Stimulated activated CD8-positive, alpha-beta memory T cell treated with anti-CD3 and anti-CD28 coated beads, Interleukin-7, amount 100 ng/mL, for 1 hour (primary cell): Measurements from ENCODE around the gene PLCB4.

Experiments
- DNase-seq, 2 donors: peaks; one replicate each; pipeline ENCODE4 v3.0.0-alpha.2; 2020; ENCODE audit warnings: low read depth in 2 of 2

PLCB4 gene

DNA sequence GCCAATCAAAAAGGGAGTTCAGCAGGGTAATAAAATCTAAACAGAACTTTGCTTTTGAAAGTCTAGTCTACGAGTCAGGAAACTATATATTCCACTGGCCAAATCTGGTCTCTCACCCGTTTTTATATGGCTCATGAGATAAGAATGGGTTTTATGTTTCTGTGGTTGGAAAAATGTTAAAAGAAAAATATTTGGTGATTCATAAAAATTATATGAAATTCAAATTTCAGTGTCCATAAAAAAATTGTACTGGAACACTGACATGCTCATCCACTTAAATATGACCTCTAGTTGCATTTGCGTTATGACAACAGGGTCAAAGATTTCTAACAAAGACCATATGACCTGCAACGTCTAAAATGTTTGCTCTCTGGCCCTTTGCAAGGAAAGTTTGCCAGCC, 423.2 kb downstream of the PLCB4 start:
- DNase-seq, result no peak

DNA sequence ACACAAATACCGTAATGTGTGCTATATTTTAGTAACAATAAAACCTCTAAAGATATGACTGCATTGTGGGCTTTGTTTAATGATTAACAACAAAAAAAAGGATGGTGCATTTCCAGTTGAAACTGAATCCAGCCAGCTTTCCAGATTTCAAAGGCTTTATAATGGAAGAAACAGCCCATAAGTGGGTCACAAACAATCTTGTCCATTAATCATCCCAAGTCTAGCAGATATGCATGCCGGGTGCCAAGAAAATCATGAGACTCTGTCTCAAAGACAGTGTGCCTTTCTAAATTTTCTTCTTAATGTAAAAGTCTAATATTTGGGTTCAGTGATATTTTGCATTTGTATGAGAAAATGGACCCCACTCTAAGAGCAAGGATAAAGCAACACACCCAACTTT, 424.9 kb downstream of the PLCB4 start:
- DNase-seq, result no peak

DNA sequence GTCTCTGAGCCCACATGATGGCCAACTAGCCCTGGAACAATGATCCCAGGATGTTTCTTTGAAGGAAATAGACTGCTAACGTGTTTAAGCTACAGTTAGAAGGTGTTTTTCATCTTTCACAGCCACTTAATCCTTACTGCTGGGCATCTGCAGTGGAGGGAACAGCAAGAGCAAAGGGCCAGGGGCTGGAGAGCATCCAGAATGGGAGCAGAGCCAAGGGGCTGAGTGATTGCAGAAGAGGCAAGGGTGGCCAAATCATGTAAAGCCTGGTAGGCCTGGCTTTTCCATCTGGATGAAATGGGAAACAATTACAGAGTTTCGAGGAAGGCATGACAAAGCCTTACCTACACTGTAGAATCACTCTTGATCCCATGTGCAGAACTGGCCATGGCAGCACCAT, 426.8 kb downstream of the PLCB4 start:
- DNase-seq, result no peak

DNA sequence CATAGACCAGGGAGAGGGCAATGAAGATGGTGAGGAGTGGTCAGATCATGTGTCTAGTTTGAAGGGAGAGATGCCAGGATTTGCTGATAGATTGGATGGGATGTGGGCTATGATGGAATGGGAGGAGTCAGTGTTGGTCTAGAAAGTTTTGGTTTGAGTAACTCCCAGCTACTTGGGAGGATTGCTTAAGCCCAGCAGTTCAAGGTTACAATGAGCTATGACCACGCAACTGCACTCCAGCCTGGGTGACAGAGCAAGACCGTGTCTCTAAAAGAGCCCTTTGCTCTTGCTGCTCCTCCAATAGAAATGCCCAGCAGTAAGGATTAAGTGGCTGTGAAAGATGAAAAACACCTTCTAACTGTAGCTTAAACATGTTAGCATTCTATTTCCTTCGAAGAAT, 427.3 kb downstream of the PLCB4 start:
- DNase-seq, result no peak

DNA sequence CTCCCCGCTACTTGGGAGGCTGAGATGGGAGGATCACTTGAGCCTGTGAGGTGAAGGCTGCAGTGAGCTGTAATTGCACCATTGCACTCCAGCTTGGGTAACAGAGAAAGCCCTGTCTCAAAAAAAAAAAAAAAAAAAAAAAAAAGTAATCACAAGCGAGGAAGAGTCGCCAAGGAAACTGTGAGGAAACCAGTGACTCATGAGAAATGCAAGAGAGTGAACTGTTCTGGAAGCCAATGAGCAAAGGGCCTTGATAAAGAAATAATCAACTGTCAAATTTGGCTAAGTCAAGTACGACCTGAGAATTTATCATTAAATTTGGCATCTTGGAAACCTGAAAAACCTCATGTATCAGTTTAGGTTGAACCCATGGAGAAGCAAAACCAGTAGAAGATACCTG, 429.4 kb downstream of the PLCB4 start:
- DNase-seq, result no peak

DNA sequence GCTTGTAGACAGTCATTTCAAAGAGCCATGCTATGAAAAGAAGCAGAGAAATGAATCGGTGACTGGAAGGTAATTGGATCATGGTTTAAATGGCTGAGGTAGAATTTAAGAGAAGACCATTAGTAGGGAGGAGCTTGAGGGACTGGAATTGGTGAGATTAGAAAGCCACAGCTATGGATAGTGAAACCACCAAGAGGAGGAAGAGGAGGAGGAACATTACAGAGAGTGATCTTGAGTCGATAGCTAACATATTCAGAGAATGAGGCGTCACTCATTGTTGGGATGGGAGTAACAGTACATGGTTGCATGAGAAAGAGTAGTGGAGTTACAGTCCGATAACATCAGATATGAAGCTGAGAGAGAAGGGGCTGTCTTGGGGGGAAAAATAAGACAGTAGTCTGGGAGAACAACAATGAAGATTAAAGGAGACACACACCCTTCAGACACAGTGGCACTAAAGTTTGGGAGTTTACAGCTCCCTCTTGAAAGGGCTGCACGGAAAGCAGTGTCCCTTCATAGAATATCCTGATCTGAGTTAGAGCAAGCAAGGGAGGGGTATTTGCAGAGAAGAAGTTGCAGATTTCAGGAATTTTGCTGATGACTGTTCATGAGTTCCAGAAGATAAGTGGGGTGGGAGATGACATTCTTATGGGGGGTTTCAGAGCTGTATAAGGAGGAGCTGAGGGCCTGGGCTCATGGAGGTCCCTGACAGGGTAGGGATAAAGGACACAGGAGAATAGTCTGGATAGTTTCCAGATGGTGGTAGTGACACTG, 430.4 kb downstream of the PLCB4 start:
- DNase-seq, result no peak

DNA sequence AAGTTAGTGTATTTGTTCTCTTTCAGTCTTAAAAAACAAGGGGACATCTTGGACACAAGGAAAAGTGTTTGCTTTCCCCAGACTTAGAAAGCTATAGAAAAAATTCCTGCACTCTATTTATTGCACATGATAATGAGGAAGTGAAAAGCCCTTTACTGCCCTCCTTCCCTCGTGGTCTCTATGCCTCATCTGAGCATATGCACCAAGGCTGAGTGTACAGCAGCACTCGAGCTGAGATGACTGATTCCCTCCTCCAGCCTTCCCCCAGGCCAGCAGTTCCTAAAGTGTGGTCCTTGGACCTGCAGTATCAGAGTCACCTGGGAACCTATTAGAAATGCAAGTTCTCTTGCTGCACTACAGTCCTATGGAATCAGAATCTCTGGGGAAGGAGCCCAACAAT, 431.2 kb downstream of the PLCB4 start:
- DNase-seq, result no peak

DNA sequence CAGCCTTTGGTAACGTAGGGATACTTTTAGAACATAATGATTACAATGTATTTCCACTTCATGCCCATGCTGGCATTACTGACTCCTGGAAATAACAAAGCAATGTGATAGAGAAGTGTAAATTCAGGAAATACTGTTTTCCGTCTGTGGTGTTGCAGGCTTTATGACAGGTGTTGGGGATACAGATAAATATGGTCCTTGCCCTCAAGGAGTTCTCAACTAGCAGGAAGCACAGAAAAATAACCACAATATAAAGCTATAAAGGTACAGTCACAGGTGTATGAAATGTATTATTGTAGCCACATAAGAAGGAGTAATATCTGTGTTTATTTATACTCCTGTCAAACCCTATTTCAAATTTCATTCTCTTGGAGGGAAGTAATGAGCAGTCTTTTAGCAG, 432.6 kb downstream of the PLCB4 start:
- no peak for DNase-seq

DNA sequence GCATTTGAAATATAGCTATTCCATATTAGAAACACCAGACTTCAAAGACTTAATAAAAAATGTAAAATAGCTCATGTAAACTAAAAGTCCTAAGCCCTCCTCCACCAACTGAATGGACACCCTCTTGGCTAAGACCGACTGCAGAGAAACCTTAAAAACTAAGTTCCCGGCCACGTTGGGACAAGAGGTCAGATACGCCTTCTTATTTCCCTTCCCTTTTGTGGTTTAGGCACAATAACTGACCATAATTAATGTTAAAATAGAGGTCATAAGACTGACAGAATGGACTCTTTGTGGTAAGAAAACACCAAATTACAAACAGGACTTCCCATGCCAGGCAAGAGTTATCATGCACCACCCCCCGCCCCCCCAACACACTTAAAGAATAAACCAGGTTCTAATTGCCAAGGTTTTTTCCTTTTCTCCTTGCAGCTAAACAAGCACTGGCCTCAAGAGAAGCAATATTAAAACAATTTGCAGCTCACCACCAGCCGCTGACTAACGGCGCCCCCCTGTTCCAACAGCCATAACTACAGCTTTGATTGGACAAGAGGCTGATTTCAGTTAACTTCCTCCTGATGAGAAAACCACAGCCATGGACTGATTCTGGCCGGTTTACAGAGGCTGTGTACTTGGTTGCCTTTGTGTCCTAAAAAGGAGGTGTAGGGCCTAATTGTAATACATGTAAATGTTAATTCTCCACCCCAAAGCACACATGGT, 434.8 kb downstream of the PLCB4 start:
- no peak for DNase-seq

DNA sequence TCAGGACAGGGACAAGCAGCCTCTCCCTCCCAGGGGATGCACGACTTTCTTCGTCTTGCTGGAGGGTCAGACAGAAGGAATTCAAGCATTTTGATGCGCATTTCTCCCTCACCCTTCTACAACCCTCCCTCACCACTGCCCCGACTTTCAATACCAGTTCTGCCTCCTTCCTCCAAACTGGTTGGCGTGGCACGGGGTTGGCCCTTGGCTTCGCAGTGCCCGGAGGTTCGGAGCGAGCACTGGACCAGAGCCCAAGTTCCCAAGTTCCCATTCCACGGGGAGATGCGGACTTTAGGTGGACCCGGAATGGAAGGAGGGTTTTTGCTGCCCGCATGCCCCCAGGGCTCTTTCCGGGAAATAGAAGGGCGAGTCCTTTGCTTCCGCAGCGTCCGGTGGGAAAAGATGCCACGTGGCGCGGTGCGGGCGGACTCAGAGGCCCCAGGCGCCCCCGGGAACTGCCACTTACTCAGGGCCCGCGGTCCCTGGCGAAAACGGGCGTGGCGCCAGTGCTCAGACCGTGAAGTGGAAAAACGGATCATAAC, 437.5 kb downstream of the PLCB4 start:
- DNase-seq, result no peak

DNA sequence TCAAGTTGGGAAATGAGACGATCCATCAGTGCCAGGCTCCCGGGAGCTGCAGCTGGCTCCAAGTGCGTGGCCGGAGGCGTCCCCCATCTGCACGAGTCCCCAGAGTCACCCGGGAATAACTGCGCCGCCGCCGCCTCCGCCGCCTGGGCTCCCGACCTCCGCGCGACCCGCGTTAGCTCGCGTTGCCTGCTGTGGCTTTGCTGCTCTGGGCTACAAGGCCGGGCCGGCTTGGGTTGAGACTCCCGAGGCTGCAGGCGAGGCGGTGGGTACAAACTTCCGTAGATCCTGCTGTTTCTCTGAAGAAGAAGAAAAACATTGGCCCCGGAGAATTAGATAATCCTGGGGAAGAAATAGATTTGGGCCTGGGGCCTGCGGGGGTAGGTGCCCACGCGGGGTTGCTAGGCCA, 438.1 kb downstream of the PLCB4 start:
- DNase-seq, result no peak

DNA sequence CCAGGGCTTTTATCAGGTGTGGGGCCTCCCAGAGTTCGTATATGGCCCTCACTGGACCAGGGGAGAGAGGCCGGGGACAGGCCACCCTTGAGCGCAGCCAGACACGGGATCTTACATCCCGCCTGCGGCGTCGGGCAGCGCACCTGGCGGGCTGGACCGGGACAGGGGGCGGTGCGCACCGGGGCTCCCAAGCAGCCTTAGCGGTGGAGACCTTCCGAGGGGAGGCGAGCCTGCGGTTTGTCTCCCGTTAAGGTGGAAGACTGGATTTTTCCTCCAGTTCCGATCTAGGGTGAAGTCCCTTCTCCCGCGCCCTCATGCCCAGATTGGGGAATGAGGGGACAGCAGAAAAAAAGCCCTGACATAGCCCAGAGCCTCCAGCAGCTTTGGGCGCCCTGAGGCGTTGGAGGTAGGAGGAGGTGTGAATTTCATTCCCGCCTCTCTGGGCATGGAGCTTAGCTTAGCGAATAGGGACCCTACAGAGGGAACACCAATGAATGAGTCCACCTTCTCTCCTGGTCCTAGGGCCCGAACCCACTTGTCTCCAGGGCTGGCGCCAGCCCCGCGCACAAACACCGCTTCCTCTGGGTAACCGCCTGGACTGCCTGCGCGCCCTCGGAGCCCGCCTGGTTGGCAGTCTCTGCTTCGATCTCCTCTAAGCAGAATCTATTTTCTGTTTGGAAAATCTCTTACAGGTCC, 438.8 kb downstream of the PLCB4 start:
- no peak for DNase-seq

DNA sequence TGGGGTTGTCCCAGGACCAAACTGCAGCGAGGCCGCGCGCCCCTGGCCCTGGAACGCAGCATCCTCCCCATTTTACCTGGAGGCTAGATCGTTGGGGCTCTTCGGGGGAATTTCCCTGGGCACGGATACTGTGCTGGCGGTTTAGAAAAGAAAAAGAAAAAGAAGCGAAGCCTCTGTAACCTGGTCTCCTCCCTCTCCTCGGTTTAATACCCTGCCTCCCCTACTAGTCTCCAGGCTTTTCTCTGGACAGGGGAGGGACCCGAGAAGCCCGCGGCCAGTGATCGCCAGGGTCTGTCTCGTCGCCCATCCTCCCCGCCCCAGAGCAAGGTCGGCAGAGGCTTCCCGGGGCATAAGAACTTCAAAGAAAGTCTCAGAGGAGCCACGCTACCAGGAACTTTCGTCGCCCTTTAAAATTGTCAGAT, 439.4 kb downstream of the PLCB4 start:
- DNase-seq, result no peak

DNA sequence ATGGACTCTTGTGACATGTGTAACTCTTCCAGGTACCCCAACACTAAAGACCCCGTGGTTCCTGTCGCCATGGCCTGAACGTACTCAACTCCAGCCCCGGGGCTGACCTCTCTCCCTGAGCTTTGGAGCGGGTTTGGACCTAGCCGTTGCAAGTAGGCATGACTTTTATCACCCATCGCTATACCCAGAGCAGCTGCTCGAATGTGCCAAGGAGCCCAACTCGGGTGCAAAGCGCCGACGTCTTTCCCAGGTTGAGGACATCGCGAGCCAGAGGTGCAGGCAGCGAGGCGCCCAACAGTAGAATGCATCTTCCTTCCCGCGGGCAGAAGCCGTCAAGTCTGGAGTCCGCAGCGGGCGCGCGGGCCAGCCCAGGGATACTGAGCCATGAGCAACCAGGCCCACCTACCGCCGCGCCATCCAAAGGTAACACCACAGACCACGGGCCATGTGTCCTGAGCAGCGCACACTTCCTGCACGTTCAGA, 439.9 kb downstream of the PLCB4 start:
- no peak for DNase-seq

DNA sequence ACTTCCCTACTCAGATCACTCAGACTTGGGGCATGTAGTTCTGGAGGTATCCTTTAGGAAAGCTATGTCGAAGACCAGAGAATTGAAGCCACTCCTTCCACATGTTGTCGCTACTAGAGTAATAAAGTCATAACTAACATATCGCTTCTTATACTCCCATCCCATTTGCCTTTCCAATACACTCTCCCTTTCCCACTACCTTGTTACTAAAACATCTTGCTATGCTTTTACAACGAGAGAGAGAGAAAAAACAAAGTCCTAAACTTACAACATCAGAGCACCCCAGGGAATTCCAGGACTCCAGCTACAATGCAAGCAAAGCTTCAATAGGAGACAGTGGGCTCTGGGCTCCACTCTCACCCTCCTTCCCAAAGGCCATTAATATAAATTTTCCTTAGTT, 440.4 kb downstream of the PLCB4 start:
- no peak for DNase-seq

DNA sequence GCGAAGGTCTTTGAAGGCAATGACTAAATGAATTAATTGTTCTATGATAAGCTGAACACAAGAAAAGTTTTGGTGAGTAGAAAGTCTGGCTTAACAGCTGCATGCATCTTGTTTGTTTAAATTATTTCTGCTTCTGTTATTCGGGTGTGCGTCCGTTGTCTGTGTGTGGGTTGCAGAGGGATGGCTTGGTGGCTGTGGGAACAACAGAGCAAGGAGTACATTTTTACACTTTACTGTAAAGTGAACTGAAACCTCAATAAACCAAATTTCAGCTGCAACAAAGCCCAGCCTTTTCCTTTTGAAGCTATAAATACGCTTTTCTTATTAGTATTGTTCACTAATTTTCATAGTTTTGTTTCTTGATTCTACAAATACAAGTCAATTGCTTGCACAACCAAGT, 442.0 kb downstream of the PLCB4 start:
- no peak for DNase-seq

DNA sequence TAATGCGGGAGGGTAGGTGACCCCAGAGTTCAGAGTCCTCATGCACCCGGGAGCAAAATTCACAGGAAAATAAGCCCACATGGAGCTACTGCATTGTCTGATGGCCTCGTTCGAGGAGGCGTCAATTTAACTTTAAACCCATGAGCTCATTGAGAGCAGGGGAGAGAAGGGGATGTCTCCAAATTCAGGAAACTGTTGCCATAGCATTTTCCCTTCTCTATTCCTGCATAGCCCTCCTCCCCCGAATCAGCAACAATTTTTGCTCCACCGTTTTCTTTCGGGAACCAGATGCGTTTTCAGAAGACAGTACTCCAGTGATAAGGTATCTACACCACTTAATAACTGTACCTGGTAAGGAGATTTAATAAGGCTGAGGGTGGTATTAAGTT, 445.2 kb downstream of the PLCB4 start:
- DNase-seq, result no peak

DNA sequence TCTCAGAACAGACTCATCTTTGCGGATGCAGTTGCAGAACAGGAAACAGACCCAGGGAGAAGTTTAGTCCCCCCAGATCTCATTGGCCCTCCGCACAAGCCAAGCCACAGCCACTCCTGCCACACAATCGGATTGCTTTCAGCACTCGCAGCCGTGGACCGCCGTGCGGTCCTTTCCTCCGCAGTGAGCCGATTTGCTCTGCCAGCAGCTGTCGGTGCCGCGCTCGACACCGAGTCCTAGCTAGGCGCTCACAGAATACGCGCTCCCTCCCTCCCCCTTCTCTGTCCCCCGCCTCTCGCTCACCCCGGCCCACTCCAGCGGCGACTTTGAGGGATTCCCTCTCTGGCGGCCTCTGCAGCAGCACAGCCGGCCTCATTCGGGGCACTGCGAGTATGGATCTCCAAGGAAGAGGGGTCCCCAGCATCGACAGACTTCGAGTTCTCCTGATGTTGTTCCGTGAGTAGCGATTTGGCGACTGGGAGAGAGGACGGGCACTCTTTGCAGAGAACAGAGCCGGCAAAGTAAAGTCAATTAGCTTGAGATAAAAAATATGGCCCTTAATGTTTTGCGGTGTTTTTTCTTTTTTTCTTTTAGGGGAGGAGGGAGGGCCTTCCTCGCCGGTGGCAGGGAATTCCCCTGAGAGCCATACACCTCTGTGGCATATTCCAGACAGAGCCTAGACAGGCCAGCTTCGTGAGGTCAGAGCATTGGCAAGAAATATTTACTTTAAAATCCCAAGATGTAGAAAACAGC, 445.8 kb downstream of the PLCB4 start, which contains the start of gene LAMP5:
LAMP5 (plus strand) TSS at position 130 of the 753 bp plus-strand sequence; CDS start at position 393, 263 bp downstream.
- DNase-seq, result no peak

DNA sequence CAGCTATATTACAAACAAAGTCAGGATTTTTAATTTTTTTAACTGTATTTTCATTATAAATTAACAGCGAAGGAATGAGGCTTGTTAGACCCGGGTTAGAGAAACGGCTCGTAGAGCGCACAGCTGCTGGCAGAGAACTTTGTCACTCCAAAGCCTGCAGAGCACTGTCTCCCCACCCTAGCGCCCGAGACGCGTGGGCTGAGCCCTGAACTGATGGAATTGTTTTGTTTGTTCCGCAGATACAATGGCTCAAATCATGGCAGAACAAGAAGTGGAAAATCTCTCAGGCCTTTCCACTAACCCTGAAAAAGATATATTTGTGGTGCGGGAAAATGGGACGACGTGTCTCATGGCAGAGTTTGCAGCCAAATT, 446.3 kb downstream of the PLCB4 start:
- no peak for DNase-seq

DNA sequence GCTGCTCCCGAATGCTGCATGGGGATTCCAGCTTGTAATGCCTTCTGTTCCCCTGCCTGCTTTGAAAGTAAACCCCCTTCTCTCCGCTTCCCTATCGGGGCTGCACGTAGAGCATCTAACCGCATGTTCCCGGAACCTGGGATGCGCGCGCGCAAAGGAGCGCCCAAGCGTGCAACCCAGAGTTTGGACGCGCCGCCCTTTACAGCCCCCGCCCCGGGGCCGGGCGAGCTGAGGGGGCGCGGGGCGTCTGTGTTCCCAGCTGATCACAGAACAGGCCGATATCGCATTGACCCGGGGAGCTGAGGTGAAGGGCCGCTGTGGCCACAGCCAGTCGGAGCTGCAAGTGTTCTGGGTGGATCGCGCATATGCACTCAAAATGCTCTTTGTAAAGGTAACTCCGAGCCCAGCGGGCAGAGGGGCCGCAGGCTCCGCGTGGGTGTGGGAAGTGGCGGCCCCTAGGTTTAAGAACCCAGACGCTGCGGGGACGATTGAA, 446.9 kb downstream of the PLCB4 start:
- no peak for DNase-seq

DNA sequence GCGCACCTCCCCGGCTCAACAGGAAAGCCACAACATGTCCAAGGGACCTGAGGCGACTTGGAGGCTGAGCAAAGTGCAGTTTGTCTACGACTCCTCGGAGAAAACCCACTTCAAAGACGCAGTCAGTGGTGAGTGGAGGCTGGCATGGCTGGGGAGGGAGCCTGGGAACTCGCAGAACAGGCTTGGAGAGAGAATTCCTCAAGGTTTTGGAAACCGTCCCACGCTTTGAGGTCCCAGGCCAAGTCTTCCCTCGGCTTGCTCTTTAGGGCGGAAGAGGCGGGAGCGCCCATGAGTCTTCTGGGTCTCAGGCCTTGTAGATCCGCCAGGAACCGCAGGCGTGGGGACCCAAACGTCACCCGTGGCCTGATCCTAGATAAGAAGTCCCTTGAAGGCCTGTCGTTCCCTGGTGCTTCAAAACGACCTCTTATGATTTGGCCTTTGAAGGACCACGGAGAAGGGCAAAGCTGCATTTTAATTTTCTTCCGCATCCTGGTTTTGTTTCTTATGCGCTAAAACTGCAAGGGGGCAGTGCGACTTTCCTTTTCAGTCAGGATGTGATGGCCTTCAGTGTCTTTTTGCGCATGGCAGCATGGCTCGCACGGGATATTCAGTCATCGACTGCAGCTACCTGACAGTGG, 447.5 kb downstream of the PLCB4 start:
- DNase-seq, result no peak
